ENCODE measurements around the gene NELFE.

DNA sequence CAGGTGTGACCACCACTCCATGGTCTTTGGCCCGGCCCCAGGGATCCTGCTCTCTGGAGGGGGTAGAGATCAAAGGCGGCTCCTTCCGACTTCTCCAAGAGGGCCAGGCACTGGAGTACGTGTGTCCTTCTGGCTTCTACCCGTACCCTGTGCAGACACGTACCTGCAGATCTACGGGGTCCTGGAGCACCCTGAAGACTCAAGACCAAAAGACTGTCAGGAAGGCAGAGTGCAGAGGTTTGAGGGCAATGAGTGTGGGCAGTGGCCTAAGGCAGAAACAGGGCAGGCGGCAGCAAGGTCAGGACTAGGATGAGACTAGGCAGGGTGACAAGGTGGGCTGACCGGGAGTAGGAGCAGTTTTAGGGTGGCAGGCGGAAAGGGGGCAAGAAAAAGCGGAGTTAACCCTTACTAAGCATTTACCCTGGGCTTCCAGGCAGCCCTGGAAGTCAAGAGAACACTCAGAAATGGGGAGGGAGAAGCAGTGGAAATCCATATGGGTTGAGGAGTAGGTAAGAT lies 12.3 kb downstream of the NELFE start:
- no peak for TF ChIP-seq NAIF1 (CRISPR knock-in tag; IDR thresholded peaks at IDR 0.05; ENCODE audit: borderline replicate concordance)
- no peak for TF ChIP-seq MXI1 (IDR thresholded peaks at IDR 0.05; ENCODE audit: borderline replicate concordance, low read depth, low read length)
